Fibroblast of skin of left biceps (primary cell): ENCODE data around the gene OMA1.
"Not testable (repeated sequence)": the region's sequence is repeated elsewhere in the genome, so short reads cannot be mapped to it uniquely, and the experiment has no call there.

Experiments
- DNase-seq, 2 experiments: peaks; one replicate each; pipeline ENCODE4 v3.0.0-alpha.2; 2013; ENCODE audit warnings: low read depth in 2 of 2

Gene OMA1

GRCh38 chr1:58546520-58547308 lies at the start of gene OMA1:
Gene OMA1, minus strand, starts transcription at chr1:58546726. Its CDS starts 7,432 bp downstream, at chr1:58539294.
- peak; percentile 89 to 91 for DNase-seq

DNA sequence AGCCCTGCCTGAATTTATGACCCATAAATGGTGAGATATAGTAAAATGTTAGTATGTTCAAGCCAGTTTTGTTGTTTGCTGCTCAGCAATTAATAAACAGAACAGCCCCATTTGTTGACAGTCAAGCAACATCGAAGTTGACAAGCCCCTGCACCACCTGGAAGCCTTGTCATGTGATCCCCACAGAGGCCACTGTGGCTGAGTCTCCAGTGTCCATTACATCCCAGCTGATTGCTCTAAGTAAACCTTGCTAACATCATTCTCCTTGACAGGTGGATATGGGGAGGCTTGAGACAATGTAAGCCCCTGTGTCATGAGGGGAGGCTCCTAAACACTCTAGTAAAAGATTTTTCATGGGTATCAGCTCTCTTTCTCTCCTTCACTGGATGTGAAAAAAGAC lies 48.0 kb upstream of the OMA1 start:
- DNase-seq = no peak

GRCh38 chr1:58592522-58593134 lies 46.1 kb upstream of the OMA1 start:
- DNase-seq = peak; percentile 62 to 64

GRCh38 chr1:58591806-58592205 lies 45.3 kb upstream of the OMA1 start:
- no peak for DNase-seq

DNA sequence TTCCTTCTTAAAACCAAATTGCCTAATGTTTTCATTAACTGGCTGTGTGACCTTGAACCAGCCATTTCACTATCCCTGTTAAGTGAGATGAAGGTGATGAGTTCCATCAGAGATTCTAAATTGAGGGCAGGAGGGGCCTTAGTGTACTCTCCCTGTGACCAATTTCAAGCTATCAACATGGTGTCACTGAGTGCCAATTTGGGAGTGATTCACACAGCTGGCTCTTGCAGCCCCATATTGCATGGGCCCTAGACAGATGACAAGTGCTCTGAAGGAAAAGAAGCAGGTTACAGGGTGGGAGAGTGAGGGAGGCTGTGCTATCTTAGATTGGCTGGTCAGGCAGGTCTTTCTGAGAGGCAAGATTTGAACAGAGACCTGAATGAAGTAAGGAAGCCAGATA lies 43.5 kb upstream of the OMA1 start:
- no peak for DNase-seq

GRCh38 chr1:58588396-58588795 lies 41.9 kb upstream of the OMA1 start:
- DNase-seq = no peak

DNA sequence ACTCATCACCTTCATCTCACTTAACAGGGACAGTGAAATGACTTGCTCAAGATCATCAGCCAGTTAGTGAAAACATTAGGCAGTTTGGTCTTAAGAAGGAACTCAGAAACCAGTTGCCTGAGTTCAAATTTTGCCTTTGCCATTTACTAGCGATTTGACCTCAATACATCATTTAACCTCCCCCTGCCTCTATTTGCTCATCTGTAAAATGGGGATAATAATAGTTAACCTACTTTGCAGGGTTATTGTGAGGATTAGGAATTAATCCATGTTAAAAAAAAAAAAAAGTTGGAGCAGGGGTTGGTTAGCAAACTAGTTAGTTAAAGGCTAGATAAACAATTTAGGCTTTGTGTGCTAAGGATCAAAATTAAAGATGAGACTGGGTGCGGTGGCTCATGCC lies 41.1 kb upstream of the OMA1 start:
- no peak for DNase-seq

GRCh38 chr1:58586271-58586670 lies 39.7 kb upstream of the OMA1 start:
- DNase-seq = no peak

GRCh38 chr1:58585581-58586151 lies 39.1 kb upstream of the OMA1 start:
- DNase-seq = peak in 1 of 2 experiments; percentile 22

DNA sequence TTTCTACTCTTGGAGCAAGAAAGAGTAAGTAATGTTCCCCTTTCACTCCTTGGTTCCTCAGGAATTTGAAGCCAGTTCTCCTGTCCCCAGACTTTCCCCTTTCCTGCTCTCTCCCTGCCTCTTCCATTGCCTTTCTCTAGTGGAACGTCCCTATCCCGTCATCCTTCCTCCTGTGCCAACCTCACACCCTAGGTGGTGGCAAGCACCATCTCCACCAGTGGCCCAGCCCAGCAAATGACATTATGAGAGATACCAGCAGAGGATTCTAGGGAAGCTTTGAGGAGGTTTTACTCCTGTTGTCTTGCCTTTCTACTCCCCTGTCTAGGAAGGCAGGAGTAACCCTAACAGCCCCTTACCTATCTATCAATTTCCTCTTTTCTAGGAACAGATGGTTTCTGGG lies 38.6 kb upstream of the OMA1 start:
- DNase-seq = no peak

DNA sequence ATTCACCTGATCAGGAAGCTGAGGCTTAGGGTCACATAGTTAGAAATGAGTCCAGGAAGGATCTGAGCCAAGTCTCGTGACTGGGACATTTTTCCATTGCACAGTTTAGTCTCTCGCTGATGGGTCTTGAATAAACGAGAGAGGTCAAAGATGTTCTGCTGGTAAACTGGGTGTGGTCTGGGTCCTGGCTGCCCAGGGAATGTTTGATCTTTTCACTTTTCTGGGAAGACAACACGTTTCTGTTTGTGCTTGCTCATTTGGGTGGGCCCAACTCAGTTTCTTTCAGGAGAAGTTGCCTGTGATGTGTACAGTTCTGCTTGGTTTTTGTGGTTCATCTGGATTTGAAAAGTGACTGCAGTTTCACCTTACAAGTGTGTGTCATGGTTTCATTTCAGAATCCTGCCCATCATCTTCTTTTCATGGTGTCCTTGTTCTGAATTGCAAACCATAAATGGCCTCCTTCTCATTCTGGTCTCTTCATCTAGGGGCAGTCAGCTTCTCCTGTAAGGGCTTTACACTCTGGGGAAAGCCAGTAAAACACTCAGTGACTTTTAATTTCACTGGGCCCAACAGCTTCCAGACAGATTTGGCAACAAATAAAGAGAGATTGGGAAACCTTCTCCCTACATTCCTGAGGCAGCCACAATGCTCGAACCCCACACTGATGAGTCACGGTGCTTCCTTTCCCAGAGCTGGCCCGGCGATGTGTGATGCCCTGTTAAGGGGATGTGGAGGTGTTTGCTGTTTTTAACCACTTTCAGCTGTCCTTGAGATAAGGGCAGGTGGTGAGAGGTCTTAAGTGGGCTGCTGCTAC lies 37.8 kb upstream of the OMA1 start:
- peak; percentile 93 for DNase-seq

- no peak for DNase-seq
Measured at GRCh38 chr1:58583496-58583895, 37.0 kb upstream of the OMA1 start.

DNA sequence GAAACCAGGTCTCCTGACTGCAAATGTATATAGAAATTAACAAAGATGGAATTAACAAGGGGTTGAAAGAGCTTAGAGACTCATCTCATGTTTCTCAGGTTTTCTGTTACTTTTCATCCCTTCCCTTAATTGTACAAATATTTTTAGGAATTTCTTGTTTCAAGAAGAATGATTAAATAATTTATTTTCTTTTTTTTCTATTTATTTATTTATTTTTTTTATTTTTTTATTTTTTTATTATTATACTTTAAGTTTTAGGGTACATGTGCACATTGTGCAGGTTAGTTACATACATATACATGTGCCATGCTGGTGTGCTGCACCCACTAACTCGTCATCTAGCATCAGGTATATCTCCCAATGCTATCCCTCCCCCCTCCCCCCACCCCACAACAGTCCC lies 35.6 kb upstream of the OMA1 start:
- not testable (repeated sequence) for DNase-seq

- DNase-seq = no peak
Measured at GRCh38 chr1:58581641-58582040, 35.1 kb upstream of the OMA1 start.

DNA sequence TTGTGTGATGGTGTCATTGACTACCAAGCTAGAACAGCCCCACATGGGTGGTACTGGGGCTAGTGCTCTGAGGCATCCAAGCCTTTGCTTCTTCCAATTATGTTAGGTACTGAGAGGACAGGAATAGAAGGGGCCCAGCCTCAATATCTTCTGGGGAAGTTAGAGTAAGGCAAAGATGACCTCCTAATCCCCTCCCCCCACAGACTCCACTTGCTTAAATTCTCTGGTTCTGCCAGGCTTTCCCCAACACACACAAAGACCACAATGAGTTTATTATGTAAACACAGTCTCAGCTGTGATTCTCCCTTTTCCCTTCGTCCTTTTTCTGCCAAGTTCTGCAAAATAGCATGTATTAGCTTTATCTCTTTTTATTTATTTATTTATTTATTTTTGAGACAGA lies 33.7 kb upstream of the OMA1 start:
- no peak for DNase-seq

- no peak for DNase-seq
Measured at GRCh38 chr1:58577654-58578030, 31.1 kb upstream of the OMA1 start.

DNA sequence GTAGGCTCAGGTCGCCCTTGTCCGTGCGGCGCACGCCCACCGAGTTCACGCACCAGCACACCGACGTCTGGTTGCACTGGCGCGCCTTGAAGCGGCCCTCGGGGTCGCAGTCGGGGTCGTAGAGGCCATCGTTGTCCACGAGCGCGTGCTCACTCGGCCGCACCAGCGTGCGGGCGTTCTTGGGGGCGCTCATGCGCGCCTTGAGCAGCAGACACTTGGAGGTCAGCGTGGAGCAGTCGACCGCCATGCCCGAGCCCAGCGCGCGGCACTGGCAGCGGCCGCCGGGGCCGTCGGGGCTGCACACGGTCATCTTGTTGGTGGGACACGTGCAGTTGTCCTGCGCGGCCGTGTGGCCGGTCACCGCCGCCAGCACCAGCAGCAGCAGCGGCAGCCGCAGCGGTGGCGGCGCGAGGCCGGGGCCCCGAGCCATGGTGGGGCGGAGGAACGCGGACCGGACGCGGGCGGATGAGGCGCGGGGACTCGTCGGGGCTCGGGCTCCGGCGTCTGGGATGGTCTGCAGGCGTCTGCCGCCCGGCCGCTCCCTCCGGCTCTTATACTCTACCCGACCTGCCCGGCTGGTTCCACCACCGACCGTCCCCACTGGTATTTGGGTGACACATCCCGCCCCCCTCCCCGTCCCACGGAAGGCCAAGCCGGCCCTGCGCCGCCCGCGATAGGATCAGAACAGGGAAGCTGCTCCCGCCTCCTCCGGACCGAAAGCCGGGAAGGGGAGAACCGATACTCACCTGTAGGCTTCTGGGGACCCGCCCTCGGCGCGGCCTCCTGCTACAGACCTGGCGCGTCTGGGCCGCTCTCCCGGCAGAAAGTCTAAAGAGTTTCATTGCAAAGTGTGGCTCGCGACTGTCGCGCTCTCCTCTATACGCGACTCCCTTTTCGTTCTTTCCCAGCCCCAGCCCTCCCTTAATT lies 30.5 kb upstream of the OMA1 start, which contains the start of gene TACSTD2:
TSS of gene TACSTD2 (minus strand) at position 526 of the 927 bp plus-strand sequence. CDS start at position 430, 96 bp downstream.
- DNase-seq = no peak

DNA sequence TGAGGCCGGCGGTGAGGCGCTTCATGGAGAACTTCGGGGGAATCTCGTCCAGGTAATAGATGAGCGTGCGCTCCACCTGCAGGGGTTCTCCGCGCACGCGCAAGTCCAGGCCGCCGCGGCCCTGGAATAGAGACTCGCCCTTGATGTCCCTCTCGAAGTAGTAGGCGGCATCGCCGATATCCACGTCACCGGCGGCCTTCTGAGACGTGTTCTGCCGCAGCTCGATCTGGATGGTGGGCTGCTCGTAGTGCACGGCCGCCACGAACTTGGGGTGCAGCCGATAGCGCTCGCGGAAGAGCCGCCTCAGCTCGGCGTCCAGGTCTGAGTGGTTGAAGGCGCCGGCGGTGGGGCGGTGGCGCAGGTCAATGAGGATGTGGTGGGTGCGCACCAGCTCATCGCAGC lies 29.8 kb upstream of the OMA1 start:
- DNase-seq = no peak

DNA sequence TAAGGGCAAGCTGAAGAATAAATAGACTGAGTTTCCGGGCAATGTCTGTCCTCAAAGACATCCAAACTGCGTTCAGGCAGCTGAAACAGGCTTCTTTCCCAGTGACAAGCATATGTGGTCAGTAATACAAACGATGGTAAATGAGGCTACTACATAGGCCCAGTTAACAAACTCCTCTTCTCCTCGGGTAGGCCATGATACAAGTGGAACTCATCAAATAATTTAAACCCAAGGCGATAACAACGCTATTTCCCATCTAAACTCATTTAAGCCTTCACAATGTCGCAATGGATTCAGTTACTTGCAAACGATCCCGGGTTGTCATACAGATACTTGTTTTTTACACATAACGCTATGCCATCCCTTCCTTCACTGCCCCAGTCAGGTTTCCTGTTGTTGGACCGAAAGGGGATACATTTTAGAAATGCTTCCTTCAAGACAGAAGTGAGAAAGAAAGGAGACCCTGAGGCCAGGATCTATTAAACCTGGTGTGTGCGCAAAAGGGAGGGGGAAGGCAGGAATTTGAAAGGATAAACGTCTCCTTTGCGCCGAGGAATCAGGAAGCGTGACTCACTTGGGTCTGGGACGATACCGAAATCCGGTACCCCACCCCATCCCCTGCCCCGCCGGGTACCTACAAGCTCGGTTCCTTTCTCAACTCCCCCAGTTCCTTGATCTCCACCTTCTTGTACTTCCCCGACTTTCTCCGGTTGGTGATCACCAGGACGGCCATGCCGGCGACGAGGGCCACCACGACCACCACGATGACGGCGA lies 29.2 kb upstream of the OMA1 start:
- DNase-seq = no peak

GRCh38 chr1:58574816-58575215 lies 28.3 kb upstream of the OMA1 start:
- DNase-seq = no peak
